ENCODE results near the gene MAGI2.

MAGI2 gene

GRCh38 chr7:79359827-79360226, 93.6 kb downstream of the MAGI2 start:
- no peak for DNase-seq

GRCh38 chr7:79357101-79357500, 96.4 kb downstream of the MAGI2 start:
- DNase-seq = no peak

GRCh38 chr7:79353720-79354468, 99.6 kb downstream of the MAGI2 start:
- DNase-seq = no peak

GRCh38 chr7:79352323-79352722, 101.1 kb downstream of the MAGI2 start:
- no peak for DNase-seq

GRCh38 chr7:79347351-79347750, 106.1 kb downstream of the MAGI2 start:
- no peak for DNase-seq

- DNase-seq = no peak
These were observed 111.6 kb downstream of the MAGI2 start for GRCh38 chr7:79341902-79342301.

- DNase-seq = no peak
These were observed 113.3 kb downstream of the MAGI2 start for GRCh38 chr7:79340212-79340611.

- no peak for DNase-seq
These were observed 114.1 kb downstream of the MAGI2 start for GRCh38 chr7:79339208-79339925.

GRCh38 chr7:79337717-79338116, 115.8 kb downstream of the MAGI2 start:
- no peak for DNase-seq

GRCh38 chr7:79334841-79335240, 118.6 kb downstream of the MAGI2 start:
- no peak for DNase-seq

- DNase-seq = no peak
These were observed 119.1 kb downstream of the MAGI2 start for GRCh38 chr7:79334334-79334733.

- DNase-seq = no peak
These were observed 121.4 kb downstream of the MAGI2 start for GRCh38 chr7:79332091-79332490.

GRCh38 chr7:79329464-79329863, 124.0 kb downstream of the MAGI2 start:
- no peak for DNase-seq

- no peak for DNase-seq
These were observed 132.6 kb downstream of the MAGI2 start for GRCh38 chr7:79320741-79321473.

- DNase-seq = no peak
These were observed 134.1 kb downstream of the MAGI2 start for GRCh38 chr7:79319369-79319768.

GRCh38 chr7:79317728-79318127, 135.7 kb downstream of the MAGI2 start:
- peak; percentile 15 to 72 for DNase-seq

GRCh38 chr7:79312022-79312421, 141.4 kb downstream of the MAGI2 start:
- DNase-seq = no peak

GRCh38 chr7:79308192-79308591, 145.3 kb downstream of the MAGI2 start:
- DNase-seq = no peak

GRCh38 chr7:79307376-79307775, 146.1 kb downstream of the MAGI2 start:
- DNase-seq = no peak

GRCh38 chr7:79304711-79305110, 148.8 kb downstream of the MAGI2 start:
- DNase-seq = no peak

- no peak for DNase-seq
These were observed 151.2 kb downstream of the MAGI2 start for GRCh38 chr7:79302293-79302692.

GRCh38 chr7:79301419-79301818, 152.0 kb downstream of the MAGI2 start:
- DNase-seq = no peak

- no peak for DNase-seq
These were observed 152.9 kb downstream of the MAGI2 start for GRCh38 chr7:79300573-79300972.

Measured in SW 1271 (cell line).